NCI-H345 (cell line): ENCODE results near the gene VTN.
A peak's percentile ranks its signal among the peaks of the same experiment; 100 is the strongest.
"Not testable (repeated sequence)": the region's sequence is repeated elsewhere in the genome, so short reads cannot be mapped to it uniquely, and the experiment has no call there.

ENCODE experiments used
- DNase-seq: peaks from one replicate; lab custom pipeline; 2025; lab: John Stamatoyannopoulos, UW

VTN gene

GRCh38 chr17:28342313-28342712, 27.8 kb downstream of the VTN start:
- DNase-seq: no peak

- DNase-seq: no peak
Measured at GRCh38 chr17:28341516-28341915, 28.6 kb downstream of the VTN start.

GRCh38 chr17:28340374-28340773, 29.7 kb downstream of the VTN start:
- no peak for DNase-seq

GRCh38 chr17:28339431-28339830, 30.7 kb downstream of the VTN start:
- no peak for DNase-seq

GRCh38 chr17:28338769-28339212, 31.3 kb downstream of the VTN start:
- DNase-seq: not testable (repeated sequence)

- DNase-seq: no peak
Measured at GRCh38 chr17:28338056-28338768, 31.9 kb downstream of the VTN start.

- DNase-seq: peak; percentile 58
Measured at GRCh38 chr17:28335959-28336871, 33.9 kb downstream of the VTN start.

GRCh38 chr17:28335201-28335958, 34.7 kb downstream of the VTN start, which contains the start of the genes IFT20 and TNFAIP1:
TSS of gene IFT20 (minus strand) at chr17:28335472. CDS start at chr17:28331985, 3,487 bp downstream.
TSS of gene TNFAIP1 (plus strand) at chr17:28335761. CDS start at chr17:28339522, 3,761 bp downstream.
- DNase-seq: peak; percentile 100

- DNase-seq: no peak
Measured at GRCh38 chr17:28334666-28335200, 35.4 kb downstream of the VTN start.

GRCh38 chr17:28334171-28334570, 35.9 kb downstream of the VTN start:
- DNase-seq: no peak

- DNase-seq: no peak
Measured at GRCh38 chr17:28333083-28333746, 36.9 kb downstream of the VTN start.

GRCh38 chr17:28331891-28332420, 38.2 kb downstream of the VTN start:
- no peak for DNase-seq

- no peak for DNase-seq
Measured at GRCh38 chr17:28330671-28331070, 39.4 kb downstream of the VTN start.

- DNase-seq: no peak
Measured at GRCh38 chr17:28328325-28328724, 41.8 kb downstream of the VTN start.

GRCh38 chr17:28327709-28328108, 42.4 kb downstream of the VTN start:
- no peak for DNase-seq

GRCh38 chr17:28327031-28327607, 43.0 kb downstream of the VTN start:
- DNase-seq: no peak

GRCh38 chr17:28326114-28326513, 44.0 kb downstream of the VTN start:
- DNase-seq: no peak

- DNase-seq: no peak
Measured at GRCh38 chr17:28325211-28325610, 44.9 kb downstream of the VTN start.

GRCh38 chr17:28324781-28325180, 45.3 kb downstream of the VTN start:
- no peak for DNase-seq

GRCh38 chr17:28324267-28324745, 45.8 kb downstream of the VTN start:
- no peak for DNase-seq
